HG03280 (cell line): Measurements from ENCODE around the gene ITGA11.

ENCODE experiments used
- ATAC-seq: cut with Tn5 transposase; IDR thresholded peaks from one replicate; pipeline ENCODE4 v1.9.1; 2021; ENCODE audit warnings: mild to moderate bottlenecking, moderate library complexity; ENCODE audit not compliant: unreplicated experiment

Gene ITGA11

DNA sequence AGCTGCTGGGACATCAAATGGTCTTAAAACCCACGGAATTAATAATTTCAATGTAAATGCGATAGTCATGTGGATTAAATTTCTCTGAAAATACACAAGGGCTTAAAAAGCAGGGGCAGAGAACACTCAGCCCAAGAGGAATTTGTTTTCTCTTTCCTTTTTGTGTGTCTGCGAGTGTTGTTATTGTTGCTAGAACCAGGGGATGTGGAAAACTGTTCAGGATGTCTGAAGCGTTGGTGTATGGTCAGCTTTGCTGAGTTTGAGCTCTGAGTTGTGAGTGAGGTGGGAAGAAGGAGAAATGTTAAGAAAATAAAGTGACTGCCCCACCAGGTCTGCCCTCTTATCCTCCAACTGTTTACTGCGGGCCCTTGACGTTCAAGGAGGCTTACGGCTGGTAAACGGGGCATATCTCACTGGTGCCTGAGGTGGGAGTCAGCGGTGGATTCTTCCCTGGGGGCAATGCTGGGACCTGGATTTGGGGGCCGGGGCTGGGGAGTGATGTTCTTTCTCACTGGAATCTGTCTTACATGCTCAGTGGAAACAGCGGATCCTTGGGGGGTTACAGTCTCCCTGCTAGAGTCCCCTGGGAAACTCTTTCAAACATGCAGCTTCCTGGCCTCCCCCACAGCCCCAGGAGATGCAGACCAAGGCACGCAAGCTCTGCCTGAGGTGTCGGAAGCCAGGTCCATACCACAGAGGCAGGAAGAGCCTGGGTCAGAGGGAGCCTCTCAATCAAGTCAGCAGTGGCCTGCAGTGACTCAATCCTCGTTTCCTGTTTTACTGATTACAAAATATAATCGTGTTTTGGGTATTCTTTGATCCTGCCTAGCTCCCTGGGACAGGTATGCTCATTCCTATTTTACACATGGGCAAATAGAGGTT lies 41.8 kb downstream of the ITGA11 start:
- ATAC-seq: no peak

- no peak for ATAC-seq
Observed at GRCh38 chr15:68389041-68389930, 42.7 kb downstream of the ITGA11 start.

GRCh38 chr15:68387381-68388143 lies 44.4 kb downstream of the ITGA11 start:
- no peak for ATAC-seq

DNA sequence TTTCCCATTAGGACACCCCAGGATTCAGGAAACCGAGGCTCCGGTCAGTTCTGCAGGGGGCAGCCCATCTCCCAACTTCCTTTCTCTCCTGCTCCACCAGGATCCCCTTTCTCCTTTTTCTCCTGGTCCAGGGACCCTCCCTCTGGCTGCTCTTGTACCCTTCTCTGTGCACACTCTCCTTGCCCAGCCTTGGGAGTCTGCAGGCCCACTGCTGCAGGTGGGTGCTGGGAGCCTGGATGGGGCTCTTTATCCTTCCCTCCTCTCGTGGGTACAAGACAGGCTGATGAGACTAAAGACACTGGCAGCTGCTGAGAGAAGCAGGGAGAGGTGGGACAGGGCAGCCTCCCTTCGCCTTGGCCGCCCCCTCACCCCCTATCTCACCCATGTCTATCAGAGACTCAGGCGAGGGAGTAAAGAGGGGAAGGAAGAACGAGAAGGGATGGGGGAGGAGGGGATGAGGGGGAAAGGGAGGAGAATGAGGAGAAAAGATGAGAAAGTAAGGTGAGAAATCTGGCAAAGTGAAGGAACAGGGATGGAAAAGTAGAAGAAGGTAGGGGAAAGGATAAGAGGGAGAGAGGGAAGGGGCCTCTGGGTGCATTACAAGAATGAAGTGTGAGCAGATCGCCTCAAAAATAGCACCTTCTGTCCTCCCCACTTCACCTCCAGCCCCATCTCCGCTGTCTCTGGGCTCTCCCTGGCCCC lies 45.2 kb downstream of the ITGA11 start:
- no peak for ATAC-seq

DNA sequence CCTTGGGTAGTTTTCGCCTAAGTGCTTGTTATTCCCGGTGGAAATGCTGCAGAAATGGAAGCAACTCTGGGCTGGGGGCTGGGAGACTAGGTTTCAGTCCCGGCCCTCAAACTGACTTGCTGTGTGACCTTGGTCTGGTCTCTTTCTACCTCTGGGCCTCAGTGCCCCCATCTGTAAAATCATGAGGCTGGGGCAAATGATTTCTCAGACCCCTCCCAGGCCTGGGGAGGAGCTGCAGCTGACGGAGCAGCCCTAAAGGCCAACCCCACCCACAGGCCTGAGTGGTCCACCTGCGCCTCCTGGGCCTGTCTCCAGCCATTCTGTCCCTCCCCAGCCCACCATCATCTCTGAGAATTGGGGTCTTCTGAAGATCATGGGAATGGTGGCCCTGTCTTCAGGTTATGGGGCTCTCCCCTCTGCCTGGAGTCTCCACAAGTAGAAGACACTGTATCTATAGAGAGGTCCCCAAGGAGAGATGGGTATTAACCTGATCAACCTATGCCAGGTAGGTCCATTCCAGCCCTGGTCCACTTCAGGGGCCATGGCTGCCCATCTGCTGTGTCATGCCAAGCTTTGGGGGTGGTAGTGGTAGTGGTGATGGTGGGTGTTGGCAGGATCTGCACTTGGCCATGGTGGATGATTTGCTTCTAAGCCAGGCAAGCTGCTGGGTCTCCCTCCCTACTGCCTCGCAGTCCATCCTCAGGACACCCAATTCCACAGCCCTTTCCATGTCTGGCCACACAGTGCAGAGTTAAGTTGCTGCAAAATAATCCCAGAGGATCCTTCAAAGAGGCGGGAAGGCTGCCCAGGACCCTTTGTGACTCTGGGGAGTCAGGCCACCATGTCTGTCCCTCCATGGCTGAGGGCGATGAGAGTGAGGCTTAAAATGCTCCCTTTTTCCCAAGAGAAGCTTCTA lies 46.0 kb downstream of the ITGA11 start:
- ATAC-seq: no peak

DNA sequence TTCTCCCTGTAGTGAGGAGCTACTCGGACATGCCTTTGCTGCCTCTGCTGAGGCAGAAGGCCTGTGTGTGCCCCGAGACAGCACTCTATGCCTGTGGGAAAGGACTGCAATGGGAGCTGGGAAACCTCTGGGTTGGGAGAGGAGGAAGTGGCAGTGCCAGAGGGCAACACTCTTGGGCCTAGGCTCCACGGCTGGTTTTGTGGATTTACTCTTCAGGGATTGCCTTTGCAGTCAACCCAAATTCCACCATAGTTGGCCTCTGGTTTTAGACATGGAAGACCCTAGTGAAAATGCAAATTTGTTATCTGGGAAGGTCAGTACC lies 46.8 kb downstream of the ITGA11 start:
- no peak for ATAC-seq

- ATAC-seq: no peak
Observed at GRCh38 chr15:68384451-68385239, 47.3 kb downstream of the ITGA11 start.

DNA sequence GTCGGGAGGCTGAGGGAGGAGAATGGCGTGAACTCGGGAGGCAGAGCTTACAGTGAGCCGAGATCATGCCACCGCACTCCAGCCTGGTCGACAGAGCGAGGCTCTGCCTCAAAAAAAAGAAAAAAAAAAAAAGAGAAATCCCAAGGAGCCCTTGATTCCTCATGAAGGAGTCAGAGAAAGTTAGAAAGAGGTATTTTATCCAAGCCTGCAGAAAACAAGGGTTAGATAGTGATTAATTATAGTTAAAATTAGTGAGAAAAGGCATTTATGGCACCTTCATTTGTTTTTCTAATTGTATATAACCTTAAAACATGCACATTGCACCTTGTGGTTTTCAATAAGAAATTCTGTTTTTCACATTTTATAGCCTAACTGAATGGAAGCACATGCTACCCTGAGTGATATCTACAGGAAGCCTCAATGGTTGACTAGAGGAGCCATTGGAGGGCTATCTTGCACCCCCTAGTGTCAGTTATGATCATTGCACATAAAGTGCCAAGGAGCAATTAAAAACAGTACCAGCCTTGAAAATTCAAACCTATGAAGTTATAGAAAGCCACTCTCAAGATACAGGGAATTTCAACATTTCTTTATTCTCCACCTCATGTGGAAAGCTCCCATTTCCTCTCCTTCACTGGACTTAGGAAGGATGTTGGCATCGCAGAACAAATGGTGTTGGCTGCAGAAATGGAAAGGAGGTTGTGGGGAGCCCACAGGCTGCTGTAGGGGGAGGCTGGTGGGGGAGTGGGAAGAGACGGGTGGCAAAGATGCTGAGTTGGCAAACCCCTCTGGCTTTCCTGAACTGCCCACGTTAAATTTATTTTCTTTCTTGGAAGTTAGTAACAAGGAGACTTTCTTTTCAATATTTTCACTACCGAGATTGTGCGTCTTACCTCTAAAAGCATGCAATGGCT lies 48.5 kb downstream of the ITGA11 start:
- ATAC-seq: no peak

- ATAC-seq: no peak
Observed at GRCh38 chr15:68382286-68383007, 49.5 kb downstream of the ITGA11 start.

DNA sequence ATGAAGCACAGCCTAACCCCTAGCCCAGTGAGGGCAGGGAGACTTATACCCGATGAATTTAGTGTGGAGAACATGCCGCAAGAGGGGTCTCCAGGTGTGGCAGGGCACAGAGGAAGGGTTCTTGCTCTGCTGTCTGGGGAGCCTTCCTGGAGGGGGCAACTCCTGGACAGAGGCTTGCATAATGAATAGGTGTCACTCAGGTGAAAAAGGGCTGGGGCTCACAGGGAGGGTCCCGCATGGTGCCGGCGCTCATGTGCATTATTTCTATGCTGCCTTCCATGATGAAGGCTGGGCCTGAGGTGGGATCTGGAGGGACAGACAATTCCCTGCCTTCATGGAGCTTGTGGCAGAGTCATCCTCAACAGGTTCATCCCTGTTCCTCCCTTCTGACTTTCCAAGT lies 51.5 kb downstream of the ITGA11 start:
- no peak for ATAC-seq

DNA sequence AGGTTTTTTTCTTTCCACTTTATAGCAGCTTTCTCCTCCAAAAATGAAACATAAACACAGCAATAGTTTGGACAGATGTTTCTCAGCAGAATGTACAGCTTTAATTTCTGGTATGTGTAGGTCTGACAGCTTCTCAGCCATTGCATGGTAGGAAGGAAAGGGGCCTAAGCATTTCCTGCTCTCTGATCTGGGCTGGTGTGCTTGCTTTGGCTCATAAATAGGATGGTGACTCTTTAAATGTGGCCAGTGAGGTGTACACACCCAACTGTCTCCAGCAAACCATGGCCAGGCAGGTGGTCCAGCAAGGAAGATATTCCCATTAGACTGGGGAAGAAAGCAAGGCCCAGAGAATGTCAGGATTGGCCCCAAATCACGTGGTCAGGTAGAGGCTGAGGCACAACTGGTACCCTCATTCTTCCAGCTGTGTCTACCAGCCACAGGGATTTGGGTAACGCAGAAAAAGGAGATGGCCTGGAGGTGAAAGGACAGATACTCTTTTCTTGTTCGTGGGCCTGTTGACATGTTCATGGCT lies 52.1 kb downstream of the ITGA11 start:
- no peak for ATAC-seq

DNA sequence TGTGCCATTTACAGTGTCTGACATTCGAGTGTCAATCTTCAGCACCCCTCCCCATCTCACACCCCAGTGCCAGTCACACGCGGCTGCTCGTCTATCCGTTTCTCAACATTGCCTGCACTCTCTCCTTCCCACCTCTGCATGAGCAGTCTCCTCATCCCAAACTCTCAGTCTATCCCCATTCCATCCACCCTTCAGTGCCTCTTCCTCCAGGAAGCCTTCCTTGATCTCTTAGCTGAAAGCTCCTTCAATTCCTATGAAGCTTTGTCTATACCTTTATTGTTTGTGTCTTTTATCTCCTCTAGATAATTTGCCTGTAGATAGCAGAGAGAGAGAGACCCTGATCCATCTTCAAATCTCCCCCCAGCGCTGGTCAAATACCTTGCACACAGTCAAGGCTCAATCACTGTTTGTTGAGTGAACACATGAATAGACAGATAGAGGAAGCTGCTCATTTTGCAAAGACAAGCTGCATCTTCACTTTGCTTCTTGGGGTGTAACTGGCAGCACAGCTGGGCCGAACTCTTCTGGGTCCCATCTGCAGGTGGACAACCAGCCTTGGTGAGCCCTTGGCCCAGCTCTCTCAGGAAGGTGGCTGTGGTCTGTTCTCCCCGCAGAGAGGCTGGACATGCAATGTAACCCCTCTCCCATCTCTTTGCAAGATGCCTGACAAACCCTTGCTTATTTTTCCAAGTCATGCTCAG lies 52.8 kb downstream of the ITGA11 start:
- ATAC-seq: no peak

GRCh38 chr15:68378595-68378994 lies 53.4 kb downstream of the ITGA11 start:
- no peak for ATAC-seq

- no peak for ATAC-seq
Observed at GRCh38 chr15:68377766-68378165, 54.2 kb downstream of the ITGA11 start.

DNA sequence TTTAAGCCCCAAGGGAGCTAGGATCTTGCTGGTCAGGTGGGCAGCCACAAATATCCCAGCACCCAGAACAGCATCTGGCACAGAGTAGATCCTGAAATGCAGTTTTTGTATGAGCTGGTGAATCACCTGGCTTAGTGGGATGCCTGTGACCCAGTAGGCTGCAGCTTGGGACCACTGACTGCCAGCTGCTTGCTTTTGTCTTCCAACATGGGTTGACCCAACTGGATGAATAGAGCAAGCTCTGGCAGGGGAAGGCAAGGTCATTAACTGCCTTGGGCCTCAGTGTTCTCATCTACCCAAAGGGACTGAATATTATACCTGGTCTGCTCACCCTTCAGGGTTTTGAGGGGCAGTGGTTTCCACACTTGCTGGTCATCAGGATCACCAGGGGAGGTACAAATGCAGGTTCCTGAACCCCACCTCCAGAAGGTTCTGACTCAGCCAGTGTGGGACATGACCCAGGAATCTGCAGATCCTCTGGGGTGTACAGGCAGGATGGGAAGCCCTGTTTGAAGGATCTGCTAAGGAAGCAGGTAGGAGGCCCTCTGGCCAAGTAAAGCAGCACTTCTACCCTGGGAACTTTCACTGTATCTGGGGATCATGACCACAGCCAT lies 55.4 kb downstream of the ITGA11 start:
- ATAC-seq: no peak

DNA sequence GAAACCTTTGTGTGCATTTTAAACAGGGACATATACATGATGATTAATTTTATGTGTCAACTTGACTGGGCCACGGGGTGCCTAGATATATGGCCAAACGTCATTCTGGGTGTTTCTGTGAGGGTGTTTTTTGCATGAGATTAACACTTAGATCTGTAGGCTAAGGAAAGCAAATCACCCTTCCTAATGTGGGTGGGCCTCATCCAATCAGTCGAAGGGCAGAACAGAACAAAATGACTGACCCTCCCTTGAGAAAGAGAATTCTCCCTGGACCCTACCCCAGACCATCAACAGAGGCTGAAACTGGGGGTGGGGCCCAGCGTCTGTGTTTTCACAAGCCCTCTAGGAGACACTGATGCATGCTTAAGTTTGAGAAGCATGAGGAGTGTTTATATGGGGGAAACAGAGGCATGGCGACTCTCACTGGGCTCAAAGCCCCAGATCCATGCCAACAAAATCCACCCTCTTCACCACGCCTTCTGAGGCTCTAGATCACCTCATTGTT lies 56.2 kb downstream of the ITGA11 start:
- no peak for ATAC-seq
